NCI-H187 (cell line): ENCODE results near the gene KCNAB1.
"Not testable (repeated sequence)": the region's sequence is repeated elsewhere in the genome, so short reads cannot be mapped to it uniquely, and the experiment has no call there.

Experiments used
- DNase-seq, 2 experiments: peaks; one replicate each; lab custom pipeline; 2025; lab: John Stamatoyannopoulos, UW

The KCNAB1 gene

DNA sequence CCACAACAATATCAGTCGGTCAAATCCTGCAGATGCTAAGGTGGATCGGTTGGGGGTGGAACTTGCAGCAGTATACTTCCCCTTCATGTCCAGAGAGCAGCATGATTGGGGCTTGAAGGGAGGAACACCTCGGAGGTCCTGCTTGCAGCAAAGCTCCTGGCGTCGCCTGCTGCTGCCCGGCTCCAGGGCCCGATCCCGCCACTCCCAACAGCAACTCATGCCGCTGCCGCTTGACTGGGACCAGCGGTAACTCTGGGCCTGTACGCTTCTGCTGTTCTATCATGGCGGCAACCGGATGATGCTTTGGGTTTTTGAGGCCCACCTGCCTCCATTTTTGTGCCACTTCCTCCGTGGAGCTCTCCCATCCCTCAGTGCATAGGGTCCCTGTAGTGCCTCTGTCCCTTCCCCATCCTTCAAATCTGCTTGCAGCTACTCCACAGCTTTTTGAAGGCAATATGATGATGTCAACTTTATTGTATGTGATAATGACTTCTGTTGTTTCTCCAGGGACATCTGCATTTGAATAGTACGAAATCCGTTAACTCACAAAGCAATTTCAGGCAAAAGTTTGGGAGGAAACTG is 56.3 kb downstream of the KCNAB1 start:
- no peak for DNase-seq

- no peak for DNase-seq
Measured at GRCh38 chr3:156180077-156180476, 59.7 kb downstream of the KCNAB1 start.

- DNase-seq: no peak
Measured at GRCh38 chr3:156181509-156181908, 61.1 kb downstream of the KCNAB1 start.

GRCh38 chr3:156183396-156183795 is 63.0 kb downstream of the KCNAB1 start:
- no peak for DNase-seq

DNA sequence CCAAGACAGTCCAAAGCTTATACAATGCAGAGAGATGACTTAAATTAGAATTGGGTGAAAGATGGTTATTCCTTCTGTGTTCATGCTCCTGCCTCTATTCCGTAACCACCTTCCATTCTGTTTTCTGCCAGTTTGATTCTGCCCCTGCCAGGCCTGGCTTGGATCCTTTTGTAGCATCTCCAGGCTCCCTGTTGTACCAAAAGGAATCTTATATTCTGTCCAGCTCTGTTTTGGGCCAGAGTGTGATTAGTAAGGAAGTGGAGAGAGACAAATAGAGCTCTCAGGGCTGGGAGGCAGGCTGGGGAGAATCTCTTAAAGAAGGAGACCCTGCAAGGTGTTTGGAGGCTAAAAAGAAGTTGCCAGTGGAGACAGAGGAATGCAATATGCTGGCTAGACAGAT is 63.8 kb downstream of the KCNAB1 start:
- DNase-seq: no peak

GRCh38 chr3:156187146-156187769 is 66.9 kb downstream of the KCNAB1 start:
- no peak for DNase-seq

DNA sequence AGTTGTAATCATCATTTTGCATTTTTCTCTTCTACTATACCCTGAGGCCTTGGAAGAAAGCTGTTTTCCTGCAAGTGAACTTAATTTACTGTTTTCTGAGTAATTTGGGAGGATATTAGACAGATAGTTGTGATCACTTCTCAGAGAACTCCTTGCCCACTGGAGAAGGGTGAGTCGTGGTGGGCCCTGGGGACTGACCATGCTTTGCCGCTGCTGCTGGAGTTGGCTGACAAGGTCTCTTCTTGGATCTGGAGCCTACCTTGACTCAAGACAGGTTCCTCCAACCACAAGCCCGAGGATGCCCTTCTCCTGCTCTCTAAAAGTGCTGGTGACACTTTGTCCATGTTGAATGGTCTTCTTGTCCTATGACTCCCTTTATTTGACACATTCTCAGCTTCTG is 68.4 kb downstream of the KCNAB1 start:
- no peak for DNase-seq

GRCh38 chr3:156189927-156190326 is 69.5 kb downstream of the KCNAB1 start:
- DNase-seq: no peak

GRCh38 chr3:156194945-156195344 is 74.6 kb downstream of the KCNAB1 start:
- not testable (repeated sequence) for DNase-seq

DNA sequence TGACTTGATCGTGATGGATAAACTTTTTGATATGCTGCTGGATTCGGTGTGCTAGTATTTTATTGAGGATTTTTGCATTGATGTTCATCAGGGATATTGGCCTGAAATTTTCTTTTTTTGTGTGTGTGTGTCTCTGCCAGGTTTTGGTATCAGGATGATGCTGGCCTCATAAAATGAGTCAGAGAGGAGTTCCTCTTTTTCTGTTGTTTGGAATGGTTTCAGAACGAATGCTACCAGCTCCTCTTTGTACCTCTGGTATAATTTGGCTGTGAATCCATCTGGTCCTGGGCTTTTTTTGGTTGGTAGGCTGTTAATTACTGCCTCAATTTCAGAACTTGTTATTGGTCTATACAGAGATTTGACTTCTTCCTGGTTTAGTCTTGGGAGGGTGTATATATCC is 76.8 kb downstream of the KCNAB1 start:
- DNase-seq: not testable (repeated sequence)

GRCh38 chr3:156201411-156202405 is 81.3 kb downstream of the KCNAB1 start:
- DNase-seq: no peak

DNA sequence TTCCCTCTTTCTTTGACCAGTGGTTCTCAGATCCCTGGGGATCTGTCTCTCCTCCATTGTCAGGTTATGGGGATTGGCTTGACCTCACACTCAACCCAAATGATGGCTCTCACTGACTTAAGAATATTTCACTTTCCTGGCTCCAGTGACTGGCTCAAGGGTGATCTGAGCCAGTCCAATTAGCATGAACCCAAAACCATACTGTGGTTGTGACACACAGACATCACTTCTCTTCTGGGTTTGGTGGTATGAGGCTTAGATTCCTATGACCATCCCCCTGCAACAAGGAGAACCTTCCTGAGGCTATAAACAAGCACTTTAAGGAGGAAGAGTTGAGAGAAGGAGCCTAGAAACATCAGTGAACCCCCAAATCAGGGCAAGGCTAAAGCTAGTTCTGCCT is 85.8 kb downstream of the KCNAB1 start:
- no peak for DNase-seq

- no peak for DNase-seq
Measured at GRCh38 chr3:156207802-156208685, 87.7 kb downstream of the KCNAB1 start.

- no peak for DNase-seq
Measured at GRCh38 chr3:156209631-156210335, 89.4 kb downstream of the KCNAB1 start.

GRCh38 chr3:156211583-156211982 is 91.2 kb downstream of the KCNAB1 start:
- no peak for DNase-seq

GRCh38 chr3:156214676-156215075 is 94.3 kb downstream of the KCNAB1 start:
- DNase-seq: no peak

- DNase-seq: no peak
Measured at GRCh38 chr3:156215751-156216150, 95.4 kb downstream of the KCNAB1 start.

- DNase-seq: no peak
Measured at GRCh38 chr3:156216216-156216615, 95.8 kb downstream of the KCNAB1 start.

DNA sequence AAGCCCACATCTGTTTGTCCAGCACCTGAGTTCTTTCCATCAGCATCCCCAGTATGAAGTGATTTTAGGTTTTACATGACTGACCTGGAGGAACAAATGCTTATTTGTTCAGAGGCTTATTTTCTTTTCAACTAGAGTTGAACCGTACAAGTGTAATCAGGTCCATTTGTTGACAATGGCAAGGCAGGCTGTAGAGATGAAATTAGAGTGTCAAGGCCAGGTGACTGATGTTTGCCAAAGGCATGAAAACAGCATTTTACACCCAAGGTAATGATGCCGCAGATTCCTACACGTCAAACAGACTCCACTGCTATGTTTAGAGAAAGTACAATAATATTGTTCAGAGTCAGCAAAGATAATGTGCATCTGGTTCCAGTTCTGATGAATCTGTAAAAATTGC is 96.5 kb downstream of the KCNAB1 start:
- DNase-seq: no peak

DNA sequence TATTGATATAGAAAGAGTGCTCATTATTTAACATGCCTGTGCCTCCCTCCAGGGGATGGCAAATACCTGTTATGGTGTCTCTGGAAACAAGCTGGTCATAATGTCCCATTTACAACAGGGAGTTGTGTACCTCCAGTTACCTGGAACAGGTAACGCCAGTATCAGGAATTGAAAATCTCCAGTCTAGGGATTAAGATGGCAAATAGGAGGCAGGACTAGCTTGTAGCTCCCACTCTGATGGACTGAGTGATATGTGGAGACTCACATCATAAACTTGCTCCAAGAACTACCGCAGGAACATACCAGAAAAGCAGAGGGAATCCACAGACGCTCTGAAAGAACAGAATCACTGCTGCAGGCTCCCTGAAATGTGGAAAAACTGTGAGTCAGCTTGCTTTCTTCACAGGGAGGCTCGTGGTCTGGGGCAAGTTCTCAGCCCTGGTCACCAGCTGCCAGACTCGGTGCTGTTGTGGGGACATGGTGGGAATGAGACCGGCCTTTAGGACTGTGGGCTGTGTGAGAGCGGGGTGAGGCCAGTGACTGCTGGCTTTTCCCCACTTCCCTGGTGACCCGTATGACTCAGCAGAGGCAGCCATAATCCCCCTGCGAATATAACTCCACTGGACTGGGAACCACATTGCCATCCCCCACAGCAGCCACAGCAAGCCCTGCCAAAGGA is 97.4 kb downstream of the KCNAB1 start:
- no peak for DNase-seq

DNA sequence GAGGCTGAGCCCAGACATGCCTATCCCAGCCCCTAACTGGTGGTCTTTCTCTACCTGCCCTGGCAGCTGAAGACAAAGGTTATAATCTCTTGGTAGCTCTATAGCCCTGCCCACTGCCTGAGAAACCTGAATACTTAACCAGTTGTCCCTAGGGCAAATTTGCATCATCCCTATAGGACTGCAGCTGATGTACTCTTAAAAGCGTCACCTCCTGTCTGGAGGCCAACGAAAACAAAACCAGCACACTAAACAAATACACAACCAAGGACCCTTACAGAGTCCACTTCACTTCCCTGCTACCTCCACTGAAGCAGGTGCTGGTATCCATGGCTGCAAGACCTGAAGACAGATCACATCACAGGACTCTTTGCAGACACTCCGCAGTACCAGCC is 98.0 kb downstream of the KCNAB1 start:
- peak in 1 of 2 experiments; percentile 13 for DNase-seq
